GM23338 (cell line): ENCODE results near the gene ASIC3.

Experiments
- CTCF ChIP-seq, 2 experiments: fragments of 200-600 bp in 1 of 2; sonication (generic) in 1 of 2; conservative IDR thresholded peaks; 2 replicates each; pipeline versions ENCODE4 v1.5.1 to v1.6.1; 2016 to 2017; ENCODE audit warnings: antibody characterized with exemption in 2 of 2, low read depth in 2 of 2, mild to moderate bottlenecking in 2 of 2, moderate library complexity in 1 of 2
- ETS1 ChIP-seq: IDR thresholded peaks from 2 replicates; pipeline ENCODE4 v1.6.1; 2016; ENCODE audit warnings: antibody characterized with exemption
- EZH2 ChIP-seq: fragments of 200-600 bp; sonication (generic); IDR thresholded peaks from one replicate; pipeline ENCODE4 v1.8.0; 2017; ENCODE audit warnings: antibody characterized with exemption, mild to moderate bottlenecking, low read depth; ENCODE audit not compliant: unreplicated experiment
- EZH2phosphoT487 ChIP-seq: fragments of 200-600 bp; sonication (generic); IDR thresholded peaks from one replicate; pipeline ENCODE4 v1.8.1; 2018; ENCODE audit warnings: antibody characterized with exemption; ENCODE audit not compliant: unreplicated experiment
- JUNB ChIP-seq: IDR thresholded peaks from one replicate; pipeline ENCODE4 v1.6.1; 2016; ENCODE audit warnings: antibody characterized with exemption; ENCODE audit not compliant: unreplicated experiment
- POLR2AphosphoS5 ChIP-seq: IDR thresholded peaks from 2 replicates; pipeline ENCODE4 v1.6.1; 2016; ENCODE audit warnings: antibody characterized with exemption, low read depth
- REST ChIP-seq: IDR thresholded peaks from one replicate; pipeline ENCODE4 v1.6.1; 2018; ENCODE audit warnings: antibody characterized with exemption; ENCODE audit not compliant: unreplicated experiment
- ZNF331 ChIP-seq: fragments of 250-450 bp; sonication (Bioruptor Pico); IDR thresholded peaks from 2 replicates; pipeline ENCODE4 v1.5.0; 2020; ENCODE audit warnings: low read depth, mild to moderate bottlenecking, moderate library complexity
- ZNF462 ChIP-seq: fragments of 250-450 bp; sonication (Bioruptor Pico); IDR thresholded peaks from 2 replicates; pipeline ENCODE4 v1.5.0; 2020; ENCODE audit warnings: mild to moderate bottlenecking, moderate library complexity

- TF ChIP-seq POLR2AphosphoS5 (no peak), EZH2 (no peak), CTCF (conservative IDR thresholded peaks at IDR 0.05; ENCODE audit: low read depth in 2 of 2) (no peak), JUNB (no peak), EZH2phosphoT487 (no peak), REST (no peak), ZNF331 (CRISPR knock-in tag) (no peak), ZNF462 (CRISPR knock-in tag) (no peak), ETS1 (no peak)
Measured at GRCh38 chr7:151063212-151063561, 14.9 kb downstream of the ASIC3 start.
